Measurements from ENCODE around the gene EHMT2.

The EHMT2 gene

GRCh38 chr6:31896493-31896855, 1.0 kb downstream of the EHMT2 start:
- DNase-seq (ENCODE audit: low spot score in 2 of 2), result no peak
- Histone ChIP-seq H3K36me3 (replicated peaks) (peaks cover 43% of the 10 kb centered on the region), H3K4me3 (peak overlapping the region; percentile 94), H3K4me1 (peaks cover 9% of the 10 kb centered on the region), H3K9me3 (no peaks in the 10 kb centered on the region), H3K27me3 (ENCODE audit: low read depth) (no peaks in the 10 kb centered on the region)
- in situ Hi-C loops (cut with MboI; ENCODE audit: low sequenced_read_pairs), result no loop called here

GRCh38 chr6:31892821-31893220, 4.7 kb downstream of the EHMT2 start:
- in situ Hi-C loops (cut with MboI; ENCODE audit: low sequenced_read_pairs), result no loop called here
- Histone ChIP-seq H3K9me3 (no peaks in the 10 kb centered on the region), H3K4me3 (no peak overlapping the region), H3K27me3 (ENCODE audit: low read depth) (no peaks in the 10 kb centered on the region), H3K4me1 (peaks cover 4% of the 10 kb centered on the region; the same call in 1 of the 2 replicates), H3K36me3 (replicated peaks) (peaks cover 71% of the 10 kb centered on the region)
- no peak for DNase-seq (ENCODE audit: low spot score in 2 of 2)

- Histone ChIP-seq H3K27me3 (ENCODE audit: low read depth) (no peaks in the 10 kb centered on the region), H3K4me3 (no peak overlapping the region), H3K36me3 (replicated peaks) (peaks cover 88% of the 10 kb centered on the region), H3K4me1 (no peaks in the 10 kb centered on the region), H3K9me3 (no peaks in the 10 kb centered on the region)
- in situ Hi-C loops (cut with MboI; ENCODE audit: low sequenced_read_pairs), result no loop called here
- DNase-seq (ENCODE audit: low spot score in 2 of 2), result no peak
Observed at GRCh38 chr6:31889331-31889972, 8.0 kb downstream of the EHMT2 start.

GRCh38 chr6:31888276-31889258, 8.9 kb downstream of the EHMT2 start:
- Histone ChIP-seq H3K9me3 (no peaks in the 10 kb centered on the region), H3K36me3 (replicated peaks) (peaks cover 88% of the 10 kb centered on the region), H3K27me3 (ENCODE audit: low read depth) (no peaks in the 10 kb centered on the region), H3K4me3 (no peak overlapping the region), H3K4me1 (no peaks in the 10 kb centered on the region)
- in situ Hi-C loops (cut with MboI; ENCODE audit: low sequenced_read_pairs), result no loop called here
- DNase-seq (ENCODE audit: low spot score in 2 of 2), result peak in 1 of 2 experiments; percentile 64

GRCh38 chr6:31887173-31888007, 10.1 kb downstream of the EHMT2 start:
- H3K36me3 ChIP-seq (replicated peaks), result peaks cover 88% of the 10 kb centered on the region
- no peak overlapping the region for H3K4me3 ChIP-seq
- H3K4me1 ChIP-seq, result no peaks in the 10 kb centered on the region
- DNase-seq (ENCODE audit: low spot score in 2 of 2), result no peak
- no peaks in the 10 kb centered on the region for H3K27me3 ChIP-seq (ENCODE audit: low read depth)
- in situ Hi-C loops (cut with MboI; ENCODE audit: low sequenced_read_pairs), result no loop called here
- H3K9me3 ChIP-seq, result no peaks in the 10 kb centered on the region

GRCh38 chr6:31886541-31886991, 10.9 kb downstream of the EHMT2 start:
- Histone ChIP-seq H3K4me3 (no peak overlapping the region), H3K27me3 (ENCODE audit: low read depth) (no peaks in the 10 kb centered on the region), H3K4me1 (no peaks in the 10 kb centered on the region), H3K9me3 (no peaks in the 10 kb centered on the region), H3K36me3 (replicated peaks) (peaks cover 86% of the 10 kb centered on the region)
- in situ Hi-C loops (cut with MboI; ENCODE audit: low sequenced_read_pairs), result no loop called here
- no peak for DNase-seq (ENCODE audit: low spot score in 2 of 2)

GRCh38 chr6:31884528-31885035, 12.9 kb downstream of the EHMT2 start:
- Histone ChIP-seq H3K4me3 (no peak overlapping the region), H3K9me3 (no peaks in the 10 kb centered on the region), H3K27me3 (ENCODE audit: low read depth) (no peaks in the 10 kb centered on the region), H3K4me1 (no peaks in the 10 kb centered on the region), H3K36me3 (replicated peaks) (peaks cover 91% of the 10 kb centered on the region)
- in situ Hi-C loops (cut with MboI; ENCODE audit: low sequenced_read_pairs), result no loop called here
- no peak for DNase-seq (ENCODE audit: low spot score in 2 of 2)

- Histone ChIP-seq H3K9me3 (no peaks in the 10 kb centered on the region), H3K36me3 (replicated peaks) (peaks cover 82% of the 10 kb centered on the region), H3K4me3 (no peak overlapping the region), H3K27me3 (ENCODE audit: low read depth) (no peaks in the 10 kb centered on the region), H3K4me1 (no peaks in the 10 kb centered on the region)
- in situ Hi-C loops (cut with MboI; ENCODE audit: low sequenced_read_pairs), result no loop called here
- DNase-seq (ENCODE audit: low spot score in 2 of 2), result no peak
Observed at GRCh38 chr6:31883676-31884075, 13.8 kb downstream of the EHMT2 start.

- H3K4me1 ChIP-seq, result no peaks in the 10 kb centered on the region
- H3K36me3 ChIP-seq (replicated peaks), result peaks cover 68% of the 10 kb centered on the region
- no peak for DNase-seq (ENCODE audit: low spot score in 2 of 2)
- H3K4me3 ChIP-seq, result no peak overlapping the region
- in situ Hi-C loops (cut with MboI; ENCODE audit: low sequenced_read_pairs), result no loop called here
- H3K9me3 ChIP-seq, result no peaks in the 10 kb centered on the region
- H3K27me3 ChIP-seq (ENCODE audit: low read depth), result no peaks in the 10 kb centered on the region
Observed at GRCh38 chr6:31882344-31882743, 15.2 kb downstream of the EHMT2 start.

- peaks cover 58% of the 10 kb centered on the region for H3K36me3 ChIP-seq (replicated peaks)
Observed at GRCh38 chr6:31881136-31881859, 16.2 kb downstream of the EHMT2 start.

GRCh38 chr6:31880616-31881015, 16.9 kb downstream of the EHMT2 start:
- DNase-seq (ENCODE audit: low spot score in 2 of 2), result no peak
- Histone ChIP-seq H3K27me3 (ENCODE audit: low read depth) (no peaks in the 10 kb centered on the region), H3K36me3 (replicated peaks) (peaks cover 52% of the 10 kb centered on the region), H3K4me1 (no peaks in the 10 kb centered on the region), H3K9me3 (no peaks in the 10 kb centered on the region), H3K4me3 (no peak overlapping the region)
- in situ Hi-C loops (cut with MboI; ENCODE audit: low sequenced_read_pairs), result no loop called here

More at GRCh38 chr6:31881136-31881859, 16.2 kb downstream of the EHMT2 start:
- no peak for DNase-seq (ENCODE audit: low spot score in 2 of 2)
- no peaks in the 10 kb centered on the region for H3K9me3 ChIP-seq
- no peak overlapping the region for H3K4me3 ChIP-seq
- H3K27me3 ChIP-seq (ENCODE audit: low read depth), result no peaks in the 10 kb centered on the region
- H3K4me1 ChIP-seq, result no peaks in the 10 kb centered on the region
- in situ Hi-C loops (cut with MboI; ENCODE audit: low sequenced_read_pairs), result no loop called here

GRCh38 chr6:31879901-31880300, 17.6 kb downstream of the EHMT2 start:
- Histone ChIP-seq H3K27me3 (ENCODE audit: low read depth) (no peaks in the 10 kb centered on the region), H3K36me3 (replicated peaks) (peaks cover 47% of the 10 kb centered on the region), H3K4me1 (no peaks in the 10 kb centered on the region), H3K9me3 (no peaks in the 10 kb centered on the region), H3K4me3 (no peak overlapping the region)
- in situ Hi-C loops (cut with MboI; ENCODE audit: low sequenced_read_pairs), result no loop called here
- no peak for DNase-seq (ENCODE audit: low spot score in 2 of 2)

GRCh38 chr6:31879143-31879542, 18.4 kb downstream of the EHMT2 start:
- Histone ChIP-seq H3K27me3 (ENCODE audit: low read depth) (no peaks in the 10 kb centered on the region), H3K4me1 (no peaks in the 10 kb centered on the region), H3K4me3 (no peak overlapping the region), H3K9me3 (no peaks in the 10 kb centered on the region), H3K36me3 (replicated peaks) (peaks cover 39% of the 10 kb centered on the region)
- DNase-seq (ENCODE audit: low spot score in 2 of 2), result no peak
- in situ Hi-C loops (cut with MboI; ENCODE audit: low sequenced_read_pairs), result no loop called here
